H1 (cell line): Measurements from ENCODE around the gene ASPDH. TPM values are rescaled to one million over a fixed set of nuclear protein-coding genes. Genes with fewer than 3 reads are reported as not detected.

Experiments
- BCL11A ChIP-seq, 2 experiments: IDR thresholded peaks; one replicate each; pipeline ENCODE4 v1.6.1; 2011; ENCODE audit warnings: low read depth in 2 of 2, low read length in 2 of 2, mild to moderate bottlenecking in 2 of 2
- GABPA ChIP-seq: IDR thresholded peaks from 2 replicates; pipeline ENCODE4 v1.6.1; 2011; ENCODE audit warnings: mild to moderate bottlenecking, low read length, moderate library complexity, borderline replicate concordance; ENCODE audit not compliant: insufficient read depth
- KDM1A ChIP-seq: fragments of 200-600, 300-600 bp; sonication (generic); IDR thresholded peaks from 2 replicates; pipeline ENCODE4 v1.7.1; 2016; ENCODE audit warnings: mild to moderate bottlenecking, low read length, borderline replicate concordance
- RBBP5 ChIP-seq: IDR thresholded peaks from 2 replicates; pipeline ENCODE4 v1.7.1; 2012; ENCODE audit warnings: low read depth, mild to moderate bottlenecking, inconsistent platforms, low read length, moderate library complexity, borderline replicate concordance
- polyA plus RNA-seq, 7 experiments: library from polyadenylated mRNA; depleted of rRNA in 3 of 7; stranded (reverse) in 5 of 7; unstranded in 2 of 7; fragments of >200 nt in 5 of 7; fragments of 200-250 nt in 2 of 7; gene quantifications; 1 replicate in 5 of 7; 2 replicates in 1 of 7; 4 replicates in 1 of 7; pipeline versions ENCODE4 v1.2.1 to v1.2.3, GENCODE V29; 2011 to 2013; ENCODE audit warnings: missing spikeins in 2 of 7, mixed read lengths in 2 of 7
- total RNA-seq: library from RNA; stranded (reverse); fragmentation: NEBNext Ultra II Directional; extraction: Animal tissue kit (Norgen Biotek cat#: 25700); gene quantifications from 2 replicates; pipeline ENCODE4 v1.2.1, GENCODE V29; 2021

The ASPDH gene
- total and polyA plus RNA-seq, 2 of the 8 experiments (the other 6 are each of a cell fraction or from before 2014, with no cell fraction given), result not detected

GRCh38 chr19:50514346-50515167, 844 bp upstream of the ASPDH start (continued):
- TF ChIP-seq BCL11A (IDR thresholded peaks at IDR 0.05; ENCODE audit: low read depth in 2 of 2, low read length in 2 of 2) (no peak), KDM1A (no peak), GABPA (no peak), RBBP5 (no peak)
